WTC11 (cell line): Measurements from ENCODE around the gene PGLYRP3.

Experiments used
- ESRRA ChIP-seq: sonication (generic); formaldehyde crosslinking; IDR thresholded peaks from 2 replicates; pipeline ENCODE4 v1.8.1; 2022; ENCODE audit warnings: mild to moderate bottlenecking, missing genetic modification reagents, borderline replicate concordance
- MAX ChIP-seq: sonication (generic); formaldehyde crosslinking; IDR thresholded peaks from 2 replicates; pipeline ENCODE4 v1.8.0; 2022; ENCODE audit warnings: mild to moderate bottlenecking, missing genetic modification reagents

- TF ChIP-seq ESRRA (CRISPR knock-in tag) (no peak), MAX (CRISPR knock-in tag) (peak; percentile 33; the same call in 1 of the 2 replicates)
These were observed 40.6 kb upstream of the PGLYRP3 start for GRCh38 chr1:153353226-153353947.
